ENCODE results near the gene PIK3CA.
"Not testable (repeated sequence)": the region's sequence is repeated elsewhere in the genome, so short reads cannot be mapped to it uniquely, and the experiment has no call there.

Gene PIK3CA

GRCh38 chr3:179265875-179266274 lies 117.7 kb downstream of the PIK3CA start:
- DNase-seq: no peak

GRCh38 chr3:179266701-179267211 lies 118.6 kb downstream of the PIK3CA start:
- no peak for DNase-seq

GRCh38 chr3:179268400-179269051 lies 120.4 kb downstream of the PIK3CA start:
- no peak for DNase-seq

GRCh38 chr3:179269152-179269707 lies 121.1 kb downstream of the PIK3CA start:
- no peak for DNase-seq

GRCh38 chr3:179272385-179272784 lies 124.2 kb downstream of the PIK3CA start:
- peak; percentile 50 for DNase-seq

- not testable (repeated sequence) for DNase-seq
Measured at GRCh38 chr3:179274434-179274833, 126.3 kb downstream of the PIK3CA start.

GRCh38 chr3:179276001-179276400 lies 127.8 kb downstream of the PIK3CA start:
- DNase-seq: no peak

- DNase-seq: no peak
Measured at GRCh38 chr3:179276743-179277142, 128.6 kb downstream of the PIK3CA start.

GRCh38 chr3:179278151-179278550 lies 130.0 kb downstream of the PIK3CA start:
- DNase-seq: no peak

GRCh38 chr3:179278932-179279693 lies 131.0 kb downstream of the PIK3CA start:
- no peak for DNase-seq

- DNase-seq: no peak
Measured at GRCh38 chr3:179279837-179280236, 131.7 kb downstream of the PIK3CA start.

GRCh38 chr3:179281825-179282224 lies 133.7 kb downstream of the PIK3CA start:
- DNase-seq: no peak

GRCh38 chr3:179286331-179286730 lies 138.2 kb downstream of the PIK3CA start:
- no peak for DNase-seq

GRCh38 chr3:179288845-179289244 lies 140.7 kb downstream of the PIK3CA start:
- DNase-seq: no peak

- no peak for DNase-seq
Measured at GRCh38 chr3:179289295-179289694, 141.1 kb downstream of the PIK3CA start.
